HG03571 (cell line): ENCODE data around the gene PCDHGA8.
"Not testable (repeated sequence)": the region's sequence is repeated elsewhere in the genome, so short reads cannot be mapped to it uniquely, and the experiment has no call there.

Experiments used
- ATAC-seq: cut with Tn5 transposase; IDR thresholded peaks from one replicate; pipeline ENCODE4 v1.9.1; 2021; ENCODE audit not compliant: unreplicated experiment

Gene PCDHGA8

GRCh38 chr5:141430332-141431113 lies 38.1 kb downstream of the PCDHGA8 start, which contains the start of gene PCDHGA12:
TSS of gene PCDHGA12 (plus strand) at chr5:141430507. CDS start at chr5:141430760, 253 bp downstream.
- peak; percentile 94 for ATAC-seq

GRCh38 chr5:141431286-141431685 lies 38.9 kb downstream of the PCDHGA8 start:
- peak; percentile 27 for ATAC-seq

- not testable (repeated sequence) for ATAC-seq
These were observed 39.9 kb downstream of the PCDHGA8 start for GRCh38 chr5:141432308-141432707.

GRCh38 chr5:141432726-141433125 lies 40.3 kb downstream of the PCDHGA8 start:
- not testable (repeated sequence) for ATAC-seq

GRCh38 chr5:141434006-141434405 lies 41.6 kb downstream of the PCDHGA8 start:
- no peak for ATAC-seq

- no peak for ATAC-seq
These were observed 44.8 kb downstream of the PCDHGA8 start for GRCh38 chr5:141437221-141437620.

GRCh38 chr5:141439411-141440141 lies 47.1 kb downstream of the PCDHGA8 start:
- no peak for ATAC-seq

GRCh38 chr5:141440341-141440740 lies 47.9 kb downstream of the PCDHGA8 start:
- no peak for ATAC-seq

- no peak for ATAC-seq
These were observed 49.2 kb downstream of the PCDHGA8 start for GRCh38 chr5:141441571-141442170.
